K562 (cell line): Measurements from ENCODE around the gene MRPL32. TPM values are rescaled to one million over a fixed set of nuclear protein-coding genes. Genes with fewer than 3 reads are reported as not detected.

Source experiments
- ATAC-seq: fragments of 200-7000 bp; cut with Tn5 transposase; 3 replicates; pipeline ENCODE4 v1.9.1; 2020; ENCODE audit warnings: moderate library complexity
- BruUV-seq: library from RNA; stranded (reverse); fragments of 400-500 nt; replicated peaks from 2 replicates; lab custom pipeline; 2021; lab: Mats Ljungman, UMichigan
- CTCF ChIA-PET: fragments of 300-600 bp; formaldehyde crosslinking; extraction: SDS; loops from one replicate; lab custom pipeline; 2021; ENCODE audit warnings: low intra/inter-chr PET ratio; lab: Yijun Ruan, JAX
- POLR2A ChIA-PET: fragments of 300-600, 350-650 bp; sonication (Branson Sonifier 250); formaldehyde crosslinking; extraction: SDS; loops from one replicate; lab custom pipeline; 2021; ENCODE audit warnings: antibody characterized with exemption, inconsistent platforms; lab: Yijun Ruan, JAX
- DNase-seq, 4 experiments: peaks; one replicate each; pipeline versions ENCODE4 v3.0.0 to v3.0.0-alpha.2; 2011 to 2018; ENCODE audit warnings: low spot score in 3 of 4, mixed read lengths in 3 of 4; ENCODE audit errors: extremely low read depth in 1 of 4
- FAIRE-seq: peaks from 2 replicates; lab custom pipeline; 2011; peaks lifted over from hg19 to GRCh38; lab: Jason Lieb, UNC
- H2AFZ ChIP-seq: 2 replicates; pipeline ENCODE4 v1.6.0; 2011; ENCODE audit warnings: low read depth, low read length, control low read depth, inconsistent platforms
- H3K27ac ChIP-seq: fragments of 200-600 bp; 3 replicates; pipeline ENCODE4 v1.8.0; 2011; ENCODE audit warnings: low read depth, mild to moderate bottlenecking, control low read depth, inconsistent platforms, low read length, moderate library complexity, mixed read lengths; ENCODE audit errors: extremely low read depth
- H3K27me3 ChIP-seq, 2 experiments: fragments of 300-600 bp in 1 of 2; 2 replicates in 1 of 2; 3 replicates in 1 of 2; pipeline versions ENCODE4 v1.6.0 to v1.8.0; 2011; ENCODE audit warnings: inconsistent platforms in 2 of 2, low read length in 2 of 2, mild to moderate bottlenecking in 1 of 2, mixed read lengths in 1 of 2, moderate library complexity in 1 of 2; ENCODE audit not compliant: control insufficient read depth in 2 of 2, insufficient read depth in 2 of 2
- H3K36me3 ChIP-seq: fragments of 300-600 bp; 3 replicates; pipeline ENCODE4 v1.8.0; 2011; ENCODE audit warnings: mild to moderate bottlenecking, low read length, inconsistent platforms; ENCODE audit not compliant: control insufficient read depth, insufficient read depth
- H3K4me1 ChIP-seq, 2 experiments: fragments of 200-600 bp in 1 of 2; replicated peaks in 1 of 2; 2 replicates in 1 of 2; 3 replicates in 1 of 2; pipeline versions ENCODE4 v1.5.1 to v1.8.0; 2011; ENCODE audit warnings: inconsistent platforms in 2 of 2, low read length in 2 of 2, mild to moderate bottlenecking in 1 of 2, mixed read lengths in 1 of 2, moderate library complexity in 1 of 2; ENCODE audit not compliant: control insufficient read depth in 2 of 2, insufficient read depth in 2 of 2
- H3K4me2 ChIP-seq: 2 replicates; pipeline ENCODE4 v1.6.1; 2011; ENCODE audit warnings: low read length, control low read depth, inconsistent platforms, mixed read lengths; ENCODE audit not compliant: insufficient read depth
- H3K4me3 ChIP-seq: fragments of 200-600 bp; sonication (generic), shearing (Covaris generic); 2 replicates; pipeline ENCODE4 v1.5.1; 2016; ENCODE audit warnings: control low read depth, inconsistent platforms
- H3K79me2 ChIP-seq: fragments of 200-600 bp; 3 replicates; pipeline ENCODE4 v1.8.0; 2011; ENCODE audit warnings: low read length, inconsistent platforms; ENCODE audit not compliant: control insufficient read depth, insufficient read depth
- H3K9ac ChIP-seq, 2 experiments: 2 replicates each; pipeline versions ENCODE4 v1.6.0 to v1.6.1; 2011; ENCODE audit warnings: low read depth in 2 of 2, low read length in 2 of 2, control low read depth in 1 of 2, inconsistent platforms in 1 of 2, mild to moderate bottlenecking in 1 of 2, mixed read lengths in 1 of 2; ENCODE audit not compliant: insufficient read depth in 1 of 2
- H3K9me1 ChIP-seq: one replicate; pipeline ENCODE4 v1.6.0; 2011; ENCODE audit warnings: inconsistent platforms, mild to moderate bottlenecking, low read length, moderate library complexity; ENCODE audit not compliant: control insufficient read depth, insufficient read depth
- H3K9me3 ChIP-seq: replicated peaks from 2 replicates; pipeline ENCODE4 v1.5.1; 2011; ENCODE audit warnings: low read depth, low read length, inconsistent platforms; ENCODE audit not compliant: control insufficient read depth, insufficient read depth
- H4K20me1 ChIP-seq: replicated peaks from 2 replicates; pipeline ENCODE4 v1.6.1; 2011; ENCODE audit warnings: low read length, inconsistent platforms, mixed read lengths; ENCODE audit not compliant: control insufficient read depth, insufficient read depth
- CHD7 ChIP-seq: fragments of 200-600 bp; sonication (generic); IDR thresholded peaks from one replicate; pipeline ENCODE4 v1.6.1; 2012; ENCODE audit warnings: mild to moderate bottlenecking, low read depth, low read length, inconsistent platforms
- DPF2 ChIP-seq: fragments of 450-650 bp; IDR thresholded peaks from 2 replicates; pipeline ENCODE4 v1.6.1; 2016
- FOXK1 ChIP-seq: sonication (generic); formaldehyde crosslinking; IDR thresholded peaks from 2 replicates; pipeline ENCODE4 v1.8.0; 2022; ENCODE audit warnings: missing genetic modification reagents, mild to moderate bottlenecking, borderline replicate concordance
- RBM14 ChIP-seq: fragments of 200-400 bp; formaldehyde crosslinking; IDR thresholded peaks from 2 replicates; pipeline ENCODE4 v1.6.1; 2018; ENCODE audit warnings: low read depth, mild to moderate bottlenecking, low read length, moderate library complexity, borderline replicate concordance; ENCODE audit not compliant: insufficient read depth
- RFX7 ChIP-seq: fragments of 250-450 bp; sonication (Bioruptor Pico); IDR thresholded peaks from 2 replicates; pipeline ENCODE4 v1.5.1; 2021; ENCODE audit warnings: mild to moderate bottlenecking
- SRSF3 ChIP-seq: fragments of 200-400 bp; formaldehyde crosslinking; IDR thresholded peaks from 2 replicates; pipeline ENCODE4 v1.6.1; 2016; ENCODE audit warnings: mild to moderate bottlenecking, low read length, moderate library complexity; ENCODE audit not compliant: insufficient read depth
- ZMIZ1 ChIP-seq, 2 experiments: fragments of 150-350 bp in 1 of 2; IDR thresholded peaks; 2 replicates each; pipeline ENCODE4 v1.6.1; 2012 to 2016; ENCODE audit warnings: low read depth in 2 of 2, low read length in 2 of 2, mild to moderate bottlenecking in 1 of 2, moderate library complexity in 1 of 2
- WGBS: fragments of 100-300 bp; shearing (Covaris generic); methylation state at CpG from one replicate; pipeline ENCODE4 v1.1.6; 2016; ENCODE audit warnings: low coverage, mixed read lengths; ENCODE audit not compliant: insufficient coverage; ENCODE audit errors: missing lambda C conversion rate; 5-methylcytosine and 5-hydroxymethylcytosine counted together
- in situ Hi-C: fragments of 300-500 bp; cut with MboI; formaldehyde crosslinking; loops from 4 replicates; pipeline ENCODE4 v1.15.0; 2018; ENCODE audit warnings: inconsistent platforms, mixed read lengths
- intact Hi-C: fragments of 100-400 bp; cut with micrococcal nuclease; formaldehyde crosslinking; loops from 2 replicates; pipeline ENCODE4 v1.14.2; 2022
- polyA plus RNA-seq, 8 experiments: library from polyadenylated mRNA; depleted of rRNA in 4 of 8; stranded (reverse) in 5 of 8; unstranded in 3 of 8; fragments of >200 nt; fragmentation: Nextera tagmentation in 2 of 8; fragmentation: Illumina TruSeq in 1 of 8; extraction: Ambion mirVana in 2 of 8; extraction: Trizol in 1 of 8; gene quantifications; 2 replicates each; pipeline versions ENCODE4 v1.2.1 to v1.2.3, GENCODE V29; 2011 to 2014; ENCODE audit warnings: inconsistent platforms in 1 of 8, missing spikeins in 1 of 8
- total RNA-seq, 7 experiments: library from RNA; depleted of rRNA in 6 of 7; stranded (reverse); fragments of >200 nt in 6 of 7; fragmentation: Illumina TruSeq in 2 of 7; extraction: Trizol in 2 of 7; gene quantifications; 2 replicates each; pipeline versions ENCODE4 v1.2.1 to v1.2.3, GENCODE V29; 2011 to 2021; ENCODE audit warnings: low replicate concordance in 1 of 7

Gene MRPL32
- total and polyA plus RNA-seq, 9 of the 15 experiments (the other 6 are each of a cell fraction or from before 2014, with no cell fraction given): 75.5 to 351 (median 138) TPM

DNA sequence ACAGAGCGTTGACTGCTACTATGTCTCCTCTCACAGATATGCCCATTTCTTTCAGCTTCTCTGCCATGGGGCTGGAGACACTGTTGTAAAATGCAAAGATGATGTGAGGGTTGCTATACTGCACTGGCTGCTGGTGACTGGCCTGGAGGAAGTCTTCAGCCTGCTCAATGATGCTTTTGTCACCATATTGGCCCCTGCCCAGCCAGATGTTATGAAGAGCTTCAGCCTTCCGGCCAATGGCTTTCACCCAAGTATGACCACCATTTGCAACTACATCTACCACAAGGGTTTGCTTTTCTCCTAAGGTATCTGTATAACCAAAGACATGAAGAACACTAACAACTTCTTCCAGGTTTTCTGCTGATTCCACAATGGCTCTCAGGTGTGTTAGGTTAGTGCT lies 21.9 kb upstream of the MRPL32 start:
- ChIA-PET CTCF (no interaction called here), POLR2A (interaction anchor here (0.5 to 1.7 kb wide), 5 partner anchors 20 to 225 kb away, joined by 3 to 8 read pairs (median 4); partner anchors contain the start of genes MRPL32 and PSMA2)
- Histone ChIP-seq H2AFZ (no peak overlapping the region), H3K27ac (no peak overlapping the region), H3K79me2 (peaks cover 12% of the 10 kb centered on the region; the same call in 2 of the 3 replicates), H4K20me1 (no peaks in the 10 kb centered on the region), H3K4me3 (no peak overlapping the region), H3K4me1 (peaks cover 14 to 27% of the 10 kb centered on the region in 2 experiments; a peak in 4 of 5 replicates), H3K9me3 (no peaks in the 10 kb centered on the region), H3K36me3 (peaks cover 15% of the 10 kb centered on the region), H3K9me1 (no peaks in the 10 kb centered on the region), H3K9ac (no peak overlapping the region; a peak in 1 of 4 replicates), H3K4me2 (no peak overlapping the region; the same call in 1 of the 2 replicates), H3K27me3 (no peaks in the 10 kb centered on the region; a peak in 1 of 5 replicates)
- in situ Hi-C loops: no loop called here
- BruUV-seq: no TSS peak
- intact Hi-C loops: no loop called here
- ATAC-seq (no peak), FAIRE-seq (no peak), DNase-seq (no peak)
- WGBS: 96% methylated on average over 2 of the region's 2 CpGs
- TF ChIP-seq CHD7: no peak
- no peak for TF ChIP-seq RFX7 (CRISPR knock-in tag)
- TF ChIP-seq ZMIZ1 (IDR thresholded peaks at IDR 0.05; ENCODE audit: low read depth in 2 of 2, low read length in 2 of 2): no peak
- no peak for TF ChIP-seq RBM14
- no peak for TF ChIP-seq SRSF3
- TF ChIP-seq DPF2: no peak
- no peak for TF ChIP-seq FOXK1 (CRISPR knock-in tag)
